GM12892 (cell line): ENCODE measurements around the gene TTK.

Experiments used
- POLR2A ChIP-seq: IDR thresholded peaks from 2 replicates; pipeline ENCODE4 v1.6.1; 2011; ENCODE audit warnings: low read depth, low read length, control low read depth
- POLR2AphosphoS5 ChIP-seq: IDR thresholded peaks from 2 replicates; pipeline ENCODE4 v1.6.1; 2011; ENCODE audit warnings: low read depth, low read length, control low read depth
- TAF1 ChIP-seq: IDR thresholded peaks from 2 replicates; pipeline ENCODE4 v1.6.1; 2011; ENCODE audit warnings: low read depth, mild to moderate bottlenecking, control low read depth, low read length, borderline replicate concordance

DNA sequence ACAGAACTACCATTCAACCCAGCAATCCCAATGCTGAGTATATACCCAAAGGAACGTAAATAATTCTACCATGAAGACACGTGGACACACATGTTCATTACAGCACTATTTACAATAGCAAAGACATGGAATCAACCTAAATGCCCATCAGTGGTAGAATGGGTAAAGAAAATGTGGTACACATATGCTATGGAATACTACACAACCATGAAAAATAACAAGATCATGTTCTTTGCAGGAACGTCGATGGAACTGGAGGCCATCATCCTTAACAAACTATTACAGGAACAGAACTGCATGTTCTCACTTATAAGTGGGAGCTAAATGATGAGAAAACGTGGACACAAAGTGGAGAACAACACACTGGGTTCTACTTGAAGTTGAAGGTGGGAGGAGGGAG lies 34.7 kb upstream of the TTK start:
- TF ChIP-seq POLR2A (no peak), TAF1 (no peak), POLR2AphosphoS5 (no peak)
